Activated B cell treated with CpG ODN at 0.5 μM for 24 hours (primary cell): Measurements from ENCODE around the gene BLCAP. TPM values are rescaled to one million over a fixed set of nuclear protein-coding genes. Genes with fewer than 3 reads are reported as not detected.
"Not testable (repeated sequence)": the region's sequence is repeated elsewhere in the genome, so short reads cannot be mapped to it uniquely, and the experiment has no call there.

ENCODE experiments used
- ATAC-seq: fragments of 200-7000 bp; cut with Tn5 transposase; one replicate; pipeline ENCODE4 v1.10.0; 2021; ENCODE audit warnings: low read depth, mild to moderate bottlenecking, moderate library complexity
- CTCF ChIA-PET: fragments of 350-600 bp; sonication (Branson Sonifier 250); formaldehyde crosslinking; loops from one replicate; lab custom pipeline; 2021; ENCODE audit warnings: antibody characterized with exemption; lab: Charles Lee
- POLR2A ChIA-PET: fragments of 350-600 bp; sonication (Branson Sonifier 250); formaldehyde crosslinking; loops from one replicate; lab custom pipeline; 2021; ENCODE audit warnings: antibody characterized with exemption; lab: Charles Lee
- DNase-seq: peaks from one replicate; pipeline ENCODE4 v3.0.0; 2022
- H3K27ac Mint-ChIP-seq: one replicate; pipeline ENCODE4 v1.8.0; 2020; ENCODE audit warnings: mixed read lengths
- H3K27me3 Mint-ChIP-seq: one replicate; pipeline ENCODE4 v1.8.0; 2021; ENCODE audit warnings: mixed read lengths
- H3K36me3 Mint-ChIP-seq: one replicate; pipeline ENCODE4 v1.8.0; 2021; ENCODE audit warnings: low read depth, mixed read lengths
- H3K4me1 Mint-ChIP-seq: one replicate; pipeline ENCODE4 v1.8.0; 2021; ENCODE audit warnings: mixed read lengths
- H3K4me3 Mint-ChIP-seq: one replicate; pipeline ENCODE4 v1.8.0; 2020; ENCODE audit warnings: mild to moderate bottlenecking, mixed read lengths
- H3K9me3 Mint-ChIP-seq: one replicate; pipeline ENCODE4 v1.8.0; 2020; ENCODE audit warnings: mixed read lengths
- CTCF ChIP-seq: fragments of 200-600 bp; IDR thresholded peaks from one replicate; pipeline ENCODE4 v1.8.0; 2022; ENCODE audit warnings: antibody characterized with exemption, mild to moderate bottlenecking
- intact Hi-C: fragments of 100-400 bp; cut with micrococcal nuclease; formaldehyde crosslinking; loops from one replicate; pipeline ENCODE4 v1.15.1; 2024
- total RNA-seq: library from RNA; stranded (reverse); gene quantifications from 2 replicates; pipeline ENCODE4 v1.2.3, GENCODE V29; 2022

The BLCAP gene
- total RNA-seq: 70.3 and 78.0 TPM in 2 replicates

GRCh38 chr20:37527638-37528445 is at the start of gene BLCAP:
Gene BLCAP (minus strand): TSS chr20:37527876. CDS start chr20:37519174, 8,702 bp downstream.
- Mint-ChIP-seq H3K4me1 (peaks cover 54% of the 10 kb centered on the region), H3K9me3 (no peaks in the 10 kb centered on the region), H3K4me3 (peak within 1 kb of the TSS; percentile 93), H3K27me3 (no peaks in the 10 kb centered on the region), H3K27ac (peak within 1 kb of the TSS; percentile 100), H3K36me3 (peaks cover 13% of the 10 kb centered on the region)
- intact Hi-C loops: loop anchor here (1.0 to 2.0 kb wide), 7 partner anchors 21 to 432 kb away; partner anchors contain the start of genes MANBAL, MROH8 and RPN2
- peak; percentile 87 for ATAC-seq
- no peak for TF ChIP-seq CTCF
- ChIA-PET POLR2A (interaction anchor here (0.5 to 2.0 kb wide), 7 partner anchors 145 to 953 kb away, joined by 3 to 15 read pairs (median 6); partner anchors contain the start of genes MANBAL, MROH8 and RPN2), CTCF (interaction anchor here (1.0 to 2.4 kb wide), 3 partner anchors 258 to 332 kb away, joined by 3 to 9 read pairs (median 3); no protein-coding TSS in a partner anchor)
- peak; percentile 87 for DNase-seq

- H3K27ac Mint-ChIP-seq: not testable (repeated sequence)
- intact Hi-C loops: loop anchor here (10.0 kb wide), 1 partner anchor 177 kb away; no protein-coding TSS in a partner anchor
These were observed 49.8 kb upstream of the BLCAP start for GRCh38 chr20:37577436-37577835.

GRCh38 chr20:37576911-37577310 is 49.2 kb upstream of the BLCAP start:
- POLR2A ChIA-PET: no interaction called here
- intact Hi-C loops: loop anchor here (10.0 kb wide), 1 partner anchor 178 kb away; no protein-coding TSS in a partner anchor
- TF ChIP-seq CTCF: no peak
- Mint-ChIP-seq H3K36me3 (no peaks in the 10 kb centered on the region), H3K27me3 (peaks cover 14% of the 10 kb centered on the region), H3K27ac (no peak overlapping the region), H3K4me1 (peaks cover 28% of the 10 kb centered on the region), H3K9me3 (no peaks in the 10 kb centered on the region), H3K4me3 (no peak overlapping the region)
- ATAC-seq (no peak), DNase-seq (no peak)
- CTCF ChIA-PET: no interaction called here

More at GRCh38 chr20:37577436-37577835, 49.8 kb upstream of the BLCAP start:
- H3K4me3 Mint-ChIP-seq, H3K36me3 Mint-ChIP-seq, CTCF ChIA-PET, ATAC-seq, H3K9me3 Mint-ChIP-seq, POLR2A ChIA-PET, DNase-seq: not testable (repeated sequence)
- Mint-ChIP-seq H3K27me3 (peaks cover 14% of the 10 kb centered on the region), H3K4me1 (peaks cover 28% of the 10 kb centered on the region)

- DNase-seq: no peak
- H3K4me1 Mint-ChIP-seq: peaks cover 28% of the 10 kb centered on the region
- peaks cover 12% of the 10 kb centered on the region for H3K27me3 Mint-ChIP-seq
- ATAC-seq: peak; percentile 70
- no peak overlapping the region for H3K4me3 Mint-ChIP-seq
- POLR2A ChIA-PET: no interaction called here
- intact Hi-C loops: loop anchor here (10.0 kb wide), 1 partner anchor 179 kb away; no protein-coding TSS in a partner anchor
- H3K9me3 Mint-ChIP-seq: no peaks in the 10 kb centered on the region
- CTCF ChIA-PET: interaction anchor here (1.2 to 2.1 kb wide), 2 partner anchors 9 to 11 kb away, joined by 4 to 7 read pairs; no protein-coding TSS in a partner anchor
- no peak for TF ChIP-seq CTCF
- no peaks in the 10 kb centered on the region for H3K36me3 Mint-ChIP-seq
- no peak overlapping the region for H3K27ac Mint-ChIP-seq
These were observed 48.2 kb upstream of the BLCAP start for GRCh38 chr20:37575884-37576283.

GRCh38 chr20:37574199-37574890 is 46.7 kb upstream of the BLCAP start:
- intact Hi-C loops: loop anchor here (10.0 kb wide), 1 partner anchor 180 kb away; no protein-coding TSS in a partner anchor
- Mint-ChIP-seq H3K27me3 (peaks cover 14% of the 10 kb centered on the region), H3K4me1 (peaks cover 28% of the 10 kb centered on the region), H3K27ac (no peak overlapping the region), H3K36me3 (no peaks in the 10 kb centered on the region), H3K9me3 (no peaks in the 10 kb centered on the region), H3K4me3 (no peak overlapping the region)
- no peak for TF ChIP-seq CTCF
- ATAC-seq (no peak), DNase-seq (no peak)
- POLR2A ChIA-PET: no interaction called here
- CTCF ChIA-PET: interaction anchor here (1.2 to 2.1 kb wide), 2 partner anchors 8 to 10 kb away, joined by 4 to 7 read pairs; no protein-coding TSS in a partner anchor
